ENCODE data around the gene ARHGAP15.

- no peak for TF ChIP-seq POLR2A (IDR thresholded peaks at IDR 0.05; ENCODE audit: low read length)
- no peak for TF ChIP-seq GATA1 (IDR thresholded peaks at IDR 0.05; ENCODE audit: low read depth, low read length)
Measured at GRCh38 chr2:143371616-143372015, 242.4 kb downstream of the ARHGAP15 start.

All from erythroblast (primary cell).